ENCODE results near the gene TRMT44. TPM values are rescaled to one million over a fixed set of nuclear protein-coding genes. Genes with fewer than 3 reads are reported as not detected.

The TRMT44 gene
- total RNA-seq, 1 experiment from 2014 or later = 25.8 TPM

DNA sequence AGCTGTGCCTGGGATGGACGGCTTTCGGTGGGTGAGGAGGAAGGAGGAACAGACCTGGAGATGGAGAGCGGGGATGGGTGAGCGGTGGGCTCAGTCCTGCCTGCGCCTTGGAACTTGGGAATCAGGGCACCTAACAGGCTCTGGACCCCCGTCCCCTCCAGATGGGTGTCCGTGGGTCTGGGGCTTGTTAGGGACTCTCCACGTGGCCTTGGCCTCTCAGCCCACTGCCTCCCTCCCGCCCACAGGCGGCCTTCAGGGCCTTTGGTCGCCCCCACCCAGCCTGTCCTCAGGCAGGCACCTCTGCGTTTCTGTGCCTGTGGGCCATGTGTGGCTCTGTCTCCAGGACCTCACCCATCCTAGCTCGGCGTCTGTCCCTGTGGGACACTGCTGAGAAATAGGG, 29.0 kb downstream of the TRMT44 start (continued):
- TF ChIP-seq, protein P1, sequence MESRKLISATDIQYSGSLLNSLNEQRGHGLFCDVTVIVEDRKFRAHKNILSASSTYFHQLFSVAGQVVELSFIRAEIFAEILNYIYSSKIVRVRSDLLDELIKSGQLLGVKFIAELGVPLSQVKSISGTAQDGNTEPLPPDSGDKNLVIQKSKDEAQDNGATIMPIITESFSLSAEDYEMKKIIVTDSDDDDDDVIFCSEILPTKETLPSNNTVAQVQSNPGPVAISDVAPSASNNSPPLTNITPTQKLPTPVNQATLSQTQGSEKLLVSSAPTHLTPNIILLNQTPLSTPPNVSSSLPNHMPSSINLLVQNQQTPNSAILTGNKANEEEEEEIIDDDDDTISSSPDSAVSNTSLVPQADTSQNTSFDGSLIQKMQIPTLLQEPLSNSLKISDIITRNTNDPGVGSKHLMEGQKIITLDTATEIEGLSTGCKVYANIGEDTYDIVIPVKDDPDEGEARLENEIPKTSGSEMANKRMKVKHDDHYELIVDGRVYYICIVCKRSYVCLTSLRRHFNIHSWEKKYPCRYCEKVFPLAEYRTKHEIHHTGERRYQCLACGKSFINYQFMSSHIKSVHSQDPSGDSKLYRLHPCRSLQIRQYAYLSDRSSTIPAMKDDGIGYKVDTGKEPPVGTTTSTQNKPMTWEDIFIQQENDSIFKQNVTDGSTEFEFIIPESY (IDR thresholded peaks at IDR 0.05; ENCODE audit: extremely low read depth, insufficient replicate concordance, low read length) = no peak
- TF ChIP-seq FOSL1 (IDR thresholded peaks at IDR 0.05; ENCODE audit: low read depth) = no peak
- no peak for TF ChIP-seq POLR2A (IDR thresholded peaks at IDR 0.05; ENCODE audit: borderline replicate concordance, extremely low read depth, insufficient read depth, insufficient read length)
- no peak for TF ChIP-seq EZH2 (IDR thresholded peaks at IDR 0.05)
- TF ChIP-seq ZFX (IDR thresholded peaks at IDR 0.05) = no peak
- TF ChIP-seq, protein P2, sequence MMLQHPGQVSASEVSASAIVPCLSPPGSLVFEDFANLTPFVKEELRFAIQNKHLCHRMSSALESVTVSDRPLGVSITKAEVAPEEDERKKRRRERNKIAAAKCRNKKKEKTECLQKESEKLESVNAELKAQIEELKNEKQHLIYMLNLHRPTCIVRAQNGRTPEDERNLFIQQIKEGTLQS (IDR thresholded peaks at IDR 0.05) = no peak
- TF ChIP-seq EGR1 (IDR thresholded peaks at IDR 0.05; ENCODE audit: low read depth) = no peak
- TF ChIP-seq, protein P3, sequence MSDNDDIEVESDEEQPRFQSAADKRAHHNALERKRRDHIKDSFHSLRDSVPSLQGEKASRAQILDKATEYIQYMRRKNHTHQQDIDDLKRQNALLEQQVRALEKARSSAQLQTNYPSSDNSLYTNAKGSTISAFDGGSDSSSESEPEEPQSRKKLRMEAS (IDR thresholded peaks at IDR 0.05) = no peak
- no peak for TF ChIP-seq SIN3A (IDR thresholded peaks at IDR 0.05; ENCODE audit: low read depth)
- no peak for TF ChIP-seq RAD21 (IDR thresholded peaks at IDR 0.05; ENCODE audit: low read depth)
- TF ChIP-seq CEBPB (IDR thresholded peaks at IDR 0.05; ENCODE audit: low read depth) = no peak
- TF ChIP-seq, protein P4, sequence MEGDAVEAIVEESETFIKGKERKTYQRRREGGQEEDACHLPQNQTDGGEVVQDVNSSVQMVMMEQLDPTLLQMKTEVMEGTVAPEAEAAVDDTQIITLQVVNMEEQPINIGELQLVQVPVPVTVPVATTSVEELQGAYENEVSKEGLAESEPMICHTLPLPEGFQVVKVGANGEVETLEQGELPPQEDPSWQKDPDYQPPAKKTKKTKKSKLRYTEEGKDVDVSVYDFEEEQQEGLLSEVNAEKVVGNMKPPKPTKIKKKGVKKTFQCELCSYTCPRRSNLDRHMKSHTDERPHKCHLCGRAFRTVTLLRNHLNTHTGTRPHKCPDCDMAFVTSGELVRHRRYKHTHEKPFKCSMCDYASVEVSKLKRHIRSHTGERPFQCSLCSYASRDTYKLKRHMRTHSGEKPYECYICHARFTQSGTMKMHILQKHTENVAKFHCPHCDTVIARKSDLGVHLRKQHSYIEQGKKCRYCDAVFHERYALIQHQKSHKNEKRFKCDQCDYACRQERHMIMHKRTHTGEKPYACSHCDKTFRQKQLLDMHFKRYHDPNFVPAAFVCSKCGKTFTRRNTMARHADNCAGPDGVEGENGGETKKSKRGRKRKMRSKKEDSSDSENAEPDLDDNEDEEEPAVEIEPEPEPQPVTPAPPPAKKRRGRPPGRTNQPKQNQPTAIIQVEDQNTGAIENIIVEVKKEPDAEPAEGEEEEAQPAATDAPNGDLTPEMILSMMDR (IDR thresholded peaks at IDR 0.05 in 2 of 3, conservative IDR thresholded peaks at IDR 0.05 in 1 of 3; ENCODE audit: borderline replicate concordance in 1 of 3, insufficient read depth in 1 of 3, low read depth in 2 of 3, low read length in 2 of 3) = no peak
